ENCODE results near the gene MYH9.

DNA sequence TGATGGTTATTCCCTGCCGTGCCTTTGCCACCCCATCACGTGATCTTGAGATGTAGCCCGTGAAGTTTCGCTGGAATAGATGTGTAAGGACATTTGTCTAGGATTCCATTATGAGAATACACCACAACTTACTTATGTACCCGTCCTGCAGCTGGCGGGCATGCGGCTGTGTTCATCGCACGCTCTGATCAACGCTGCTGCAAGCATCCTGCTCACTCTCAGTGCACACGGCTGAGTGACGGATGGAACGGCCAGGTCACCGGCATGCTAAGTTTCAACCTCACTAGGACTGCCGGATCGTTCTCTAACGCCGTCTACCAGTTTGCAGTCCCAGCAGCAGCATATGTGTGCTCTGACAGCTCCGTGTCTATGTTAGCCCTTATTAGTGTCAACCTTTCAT is 90.2 kb downstream of the MYH9 start:
- TF ChIP-seq CTCF (IDR thresholded peaks at IDR 0.05) (no peak), POLR2A (IDR thresholded peaks at IDR 0.05) (no peak)
